HL-60 (cell line): ENCODE measurements around the gene SORCS2.

Experiments
- DNase-seq, 2 experiments: peaks; one replicate each; pipeline ENCODE4 v3.0.0-alpha.2; 2010 to 2020; ENCODE audit warnings: low read depth in 1 of 2, low spot score in 1 of 2
- H3K27ac ChIP-seq: fragments of 250-450 bp; sonication (Bioruptor Pico); replicated peaks from 2 replicates; pipeline ENCODE4 v1.5.1; 2020; ENCODE audit warnings: mild to moderate bottlenecking, moderate library complexity
- H3K27me3 ChIP-seq: fragments of 250-450 bp; sonication (Bioruptor Pico); 2 replicates; pipeline ENCODE4 v1.5.1; 2021; ENCODE audit warnings: mild to moderate bottlenecking, moderate library complexity; ENCODE audit not compliant: insufficient read depth, poor library complexity, severe bottlenecking
- H3K4me3 ChIP-seq: replicated peaks from 2 replicates; pipeline ENCODE4 v1.5.1; 2011; ENCODE audit warnings: mild to moderate bottlenecking, control low read depth, low read length; ENCODE audit not compliant: insufficient read depth
- GABPA ChIP-seq: IDR thresholded peaks from 2 replicates; pipeline ENCODE4 v1.6.1; 2012; ENCODE audit warnings: low read depth
- POLR2AphosphoS5 ChIP-seq: IDR thresholded peaks from 2 replicates; pipeline ENCODE4 v1.6.1; 2012; ENCODE audit warnings: low read depth
- SPI1 ChIP-seq: IDR thresholded peaks from 2 replicates; pipeline ENCODE4 v1.6.1; 2012; ENCODE audit warnings: low read depth, mild to moderate bottlenecking, borderline replicate concordance
- TF ChIP-seq, protein P1 (sequence below): IDR thresholded peaks from one replicate; pipeline ENCODE4 v1.5.1; 2011; ENCODE audit warnings: low read length, control low read depth, inconsistent platforms; ENCODE audit not compliant: insufficient read depth
- TF ChIP-seq, protein P2 (sequence below): IDR thresholded peaks from 2 replicates; pipeline ENCODE4 v1.6.1; 2012; ENCODE audit warnings: low read depth; ENCODE audit not compliant: insufficient replicate concordance

SORCS2 gene

GRCh38 chr4:7365462-7366179, 173.3 kb downstream of the SORCS2 start:
- DNase-seq: no peak
- TF ChIP-seq POLR2AphosphoS5 (no peak), GABPA (no peak)
- TF ChIP-seq, protein P1, sequence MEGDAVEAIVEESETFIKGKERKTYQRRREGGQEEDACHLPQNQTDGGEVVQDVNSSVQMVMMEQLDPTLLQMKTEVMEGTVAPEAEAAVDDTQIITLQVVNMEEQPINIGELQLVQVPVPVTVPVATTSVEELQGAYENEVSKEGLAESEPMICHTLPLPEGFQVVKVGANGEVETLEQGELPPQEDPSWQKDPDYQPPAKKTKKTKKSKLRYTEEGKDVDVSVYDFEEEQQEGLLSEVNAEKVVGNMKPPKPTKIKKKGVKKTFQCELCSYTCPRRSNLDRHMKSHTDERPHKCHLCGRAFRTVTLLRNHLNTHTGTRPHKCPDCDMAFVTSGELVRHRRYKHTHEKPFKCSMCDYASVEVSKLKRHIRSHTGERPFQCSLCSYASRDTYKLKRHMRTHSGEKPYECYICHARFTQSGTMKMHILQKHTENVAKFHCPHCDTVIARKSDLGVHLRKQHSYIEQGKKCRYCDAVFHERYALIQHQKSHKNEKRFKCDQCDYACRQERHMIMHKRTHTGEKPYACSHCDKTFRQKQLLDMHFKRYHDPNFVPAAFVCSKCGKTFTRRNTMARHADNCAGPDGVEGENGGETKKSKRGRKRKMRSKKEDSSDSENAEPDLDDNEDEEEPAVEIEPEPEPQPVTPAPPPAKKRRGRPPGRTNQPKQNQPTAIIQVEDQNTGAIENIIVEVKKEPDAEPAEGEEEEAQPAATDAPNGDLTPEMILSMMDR: no peak
- TF ChIP-seq, protein P2, sequence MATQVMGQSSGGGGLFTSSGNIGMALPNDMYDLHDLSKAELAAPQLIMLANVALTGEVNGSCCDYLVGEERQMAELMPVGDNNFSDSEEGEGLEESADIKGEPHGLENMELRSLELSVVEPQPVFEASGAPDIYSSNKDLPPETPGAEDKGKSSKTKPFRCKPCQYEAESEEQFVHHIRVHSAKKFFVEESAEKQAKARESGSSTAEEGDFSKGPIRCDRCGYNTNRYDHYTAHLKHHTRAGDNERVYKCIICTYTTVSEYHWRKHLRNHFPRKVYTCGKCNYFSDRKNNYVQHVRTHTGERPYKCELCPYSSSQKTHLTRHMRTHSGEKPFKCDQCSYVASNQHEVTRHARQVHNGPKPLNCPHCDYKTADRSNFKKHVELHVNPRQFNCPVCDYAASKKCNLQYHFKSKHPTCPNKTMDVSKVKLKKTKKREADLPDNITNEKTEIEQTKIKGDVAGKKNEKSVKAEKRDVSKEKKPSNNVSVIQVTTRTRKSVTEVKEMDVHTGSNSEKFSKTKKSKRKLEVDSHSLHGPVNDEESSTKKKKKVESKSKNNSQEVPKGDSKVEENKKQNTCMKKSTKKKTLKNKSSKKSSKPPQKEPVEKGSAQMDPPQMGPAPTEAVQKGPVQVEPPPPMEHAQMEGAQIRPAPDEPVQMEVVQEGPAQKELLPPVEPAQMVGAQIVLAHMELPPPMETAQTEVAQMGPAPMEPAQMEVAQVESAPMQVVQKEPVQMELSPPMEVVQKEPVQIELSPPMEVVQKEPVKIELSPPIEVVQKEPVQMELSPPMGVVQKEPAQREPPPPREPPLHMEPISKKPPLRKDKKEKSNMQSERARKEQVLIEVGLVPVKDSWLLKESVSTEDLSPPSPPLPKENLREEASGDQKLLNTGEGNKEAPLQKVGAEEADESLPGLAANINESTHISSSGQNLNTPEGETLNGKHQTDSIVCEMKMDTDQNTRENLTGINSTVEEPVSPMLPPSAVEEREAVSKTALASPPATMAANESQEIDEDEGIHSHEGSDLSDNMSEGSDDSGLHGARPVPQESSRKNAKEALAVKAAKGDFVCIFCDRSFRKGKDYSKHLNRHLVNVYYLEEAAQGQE: no peak
- Histone ChIP-seq H3K4me3 (no peak overlapping the region), H3K27ac (no peak overlapping the region), H3K27me3 (no peaks in the 10 kb centered on the region)

GRCh38 chr4:7366180-7366945, 174.0 kb downstream of the SORCS2 start:
- no peak for TF ChIP-seq SPI1
- TF ChIP-seq, protein P2: no peak
- TF ChIP-seq GABPA: no peak
- no peak for TF ChIP-seq POLR2AphosphoS5
- TF ChIP-seq, protein P1: no peak
- no peak overlapping the region for H3K27ac ChIP-seq
- no peak for DNase-seq
- no peak overlapping the region for H3K4me3 ChIP-seq
- H3K27me3 ChIP-seq: no peaks in the 10 kb centered on the region

- TF ChIP-seq, protein P2: no peak
- Histone ChIP-seq H3K27me3 (no peaks in the 10 kb centered on the region), H3K27ac (no peak overlapping the region), H3K4me3 (no peak overlapping the region)
- no peak for DNase-seq
Observed at GRCh38 chr4:7366954-7367353, 174.6 kb downstream of the SORCS2 start.
